Measurements from ENCODE around the gene TSPO2.

- TF ChIP-seq POLR2AphosphoS5 (IDR thresholded peaks at IDR 0.05; ENCODE audit: insufficient read depth, low read depth, low read length) (no peak), CTCF (IDR thresholded peaks at IDR 0.05; ENCODE audit: extremely low read depth in 1 of 2, insufficient read depth in 1 of 2, low read depth in 1 of 2, low read length in 2 of 2) (no peak)
Measured at GRCh38 chr6:41059556-41059955, 17.3 kb downstream of the TSPO2 start.
